Subcutaneous abdominal adipose tissue (tissue), 5 donors: ENCODE results near the gene BRINP2.

ENCODE experiments used
- H3K27ac ChIP-seq: one replicate; pipeline ENCODE4 v1.7.0; 2013; ENCODE audit warnings: low read depth, mild to moderate bottlenecking, inconsistent platforms, low read length, moderate library complexity
- H3K27me3 ChIP-seq, 5 donors: one replicate each; pipeline ENCODE4 v1.7.0; 2013; ENCODE audit warnings: low read length in 5 of 5, inconsistent platforms in 1 of 5; ENCODE audit not compliant: control insufficient read depth in 5 of 5, insufficient read depth in 4 of 5
- H3K36me3 ChIP-seq, 5 donors: one replicate each; pipeline ENCODE4 v1.7.0; 2013; ENCODE audit warnings: low read length in 5 of 5; ENCODE audit not compliant: control insufficient read depth in 5 of 5, insufficient read depth in 5 of 5
- H3K4me1 ChIP-seq, 5 donors: one replicate each; pipeline ENCODE4 v1.7.0; 2013; ENCODE audit warnings: low read length in 5 of 5, mild to moderate bottlenecking in 3 of 5, moderate library complexity in 1 of 5; ENCODE audit not compliant: control insufficient read depth in 5 of 5, insufficient read depth in 5 of 5
- H3K4me3 ChIP-seq, 5 donors: one replicate each; pipeline ENCODE4 v1.7.0; 2013; ENCODE audit warnings: low read length in 5 of 5, low read depth in 1 of 5
- H3K9ac ChIP-seq, 5 donors: one replicate each; pipeline ENCODE4 v1.7.0; 2013; ENCODE audit warnings: low read length in 5 of 5, mild to moderate bottlenecking in 4 of 5, moderate library complexity in 3 of 5
- H3K9me3 ChIP-seq, 5 donors: one replicate each; pipeline ENCODE4 v1.7.0; 2013; ENCODE audit warnings: low read length in 5 of 5; ENCODE audit not compliant: control insufficient read depth in 5 of 5
- donor health status: healthy.
- donor health status: healthy.
- donor health status: healthy.
- donor health status: healthy.
- donor health status: healthy.

BRINP2 gene

GRCh38 chr1:177133977-177134538 lies 36.7 kb upstream of the BRINP2 start:
- no peaks in the 10 kb centered on the region for H3K36me3 ChIP-seq
- no peaks in the 10 kb centered on the region for H3K4me1 ChIP-seq
- H3K27me3 ChIP-seq, result peaks cover 0 to 2% (median 0%) of the 10 kb centered on the region in 5 donors
- no peak overlapping the region for H3K9ac ChIP-seq
- H3K9me3 ChIP-seq, result no peaks in the 10 kb centered on the region
- H3K4me3 ChIP-seq, result no peak overlapping the region
- no peak overlapping the region for H3K27ac ChIP-seq

GRCh38 chr1:177135250-177135649 lies 35.5 kb upstream of the BRINP2 start:
- Histone ChIP-seq H3K4me1 (no peaks in the 10 kb centered on the region), H3K36me3 (no peaks in the 10 kb centered on the region), H3K27me3 (no peaks in the 10 kb centered on the region), H3K9me3 (no peaks in the 10 kb centered on the region), H3K9ac (no peak overlapping the region), H3K4me3 (no peak overlapping the region), H3K27ac (no peak overlapping the region)

GRCh38 chr1:177137814-177138213 lies 32.9 kb upstream of the BRINP2 start:
- no peaks in the 10 kb centered on the region for H3K36me3 ChIP-seq

GRCh38 chr1:177138347-177138746 lies 32.4 kb upstream of the BRINP2 start:
- H3K27ac ChIP-seq, result no peak overlapping the region
- H3K4me3 ChIP-seq, result no peak overlapping the region
- H3K9me3 ChIP-seq, result no peaks in the 10 kb centered on the region
- no peaks in the 10 kb centered on the region for H3K27me3 ChIP-seq
- H3K4me1 ChIP-seq, result no peaks in the 10 kb centered on the region
- H3K9ac ChIP-seq, result no peak overlapping the region
- no peaks in the 10 kb centered on the region for H3K36me3 ChIP-seq

More at GRCh38 chr1:177137814-177138213, 32.9 kb upstream of the BRINP2 start:
- Histone ChIP-seq H3K4me3 (no peak overlapping the region), H3K4me1 (no peaks in the 10 kb centered on the region), H3K9me3 (no peaks in the 10 kb centered on the region), H3K27me3 (no peaks in the 10 kb centered on the region), H3K9ac (no peak overlapping the region), H3K27ac (no peak overlapping the region)

GRCh38 chr1:177142010-177142409 lies 28.7 kb upstream of the BRINP2 start:
- Histone ChIP-seq H3K4me3 (no peak overlapping the region), H3K27me3 (no peaks in the 10 kb centered on the region), H3K27ac (no peak overlapping the region)

GRCh38 chr1:177142791-177143271 lies 27.9 kb upstream of the BRINP2 start:
- H3K9me3 ChIP-seq, result no peaks in the 10 kb centered on the region
- H3K4me3 ChIP-seq, result no peak overlapping the region
- no peak overlapping the region for H3K27ac ChIP-seq
- H3K36me3 ChIP-seq, result no peaks in the 10 kb centered on the region
- H3K27me3 ChIP-seq, result no peaks in the 10 kb centered on the region
- H3K9ac ChIP-seq, result no peak overlapping the region
- H3K4me1 ChIP-seq, result peaks cover 4 to 22% (median 14%) of the 10 kb centered on the region in 5 donors

More at GRCh38 chr1:177142010-177142409, 28.7 kb upstream of the BRINP2 start:
- peaks cover 4 to 22% (median 14%) of the 10 kb centered on the region in 5 donors for H3K4me1 ChIP-seq
- H3K9ac ChIP-seq, result no peak overlapping the region
- H3K9me3 ChIP-seq, result no peaks in the 10 kb centered on the region
- no peaks in the 10 kb centered on the region for H3K36me3 ChIP-seq

GRCh38 chr1:177145106-177146070 lies 25.4 kb upstream of the BRINP2 start:
- no peaks in the 10 kb centered on the region for H3K36me3 ChIP-seq
- H3K4me3 ChIP-seq, result no peak overlapping the region
- H3K9ac ChIP-seq, result no peak overlapping the region
- H3K4me1 ChIP-seq, result peaks cover 4 to 22% (median 14%) of the 10 kb centered on the region in 5 donors
- no peaks in the 10 kb centered on the region for H3K9me3 ChIP-seq
- no peaks in the 10 kb centered on the region for H3K27me3 ChIP-seq
- no peak overlapping the region for H3K27ac ChIP-seq

GRCh38 chr1:177146499-177146898 lies 24.3 kb upstream of the BRINP2 start:
- Histone ChIP-seq H3K27ac (no peak overlapping the region), H3K9ac (no peak overlapping the region), H3K9me3 (no peaks in the 10 kb centered on the region), H3K4me1 (peaks cover 4 to 22% (median 14%) of the 10 kb centered on the region in 5 donors), H3K4me3 (no peak overlapping the region), H3K27me3 (no peaks in the 10 kb centered on the region), H3K36me3 (no peaks in the 10 kb centered on the region)

GRCh38 chr1:177162243-177162642 lies 8.5 kb upstream of the BRINP2 start:
- peaks cover 19 to 39% (median 28%) of the 10 kb centered on the region in 5 donors for H3K27me3 ChIP-seq
- no peak overlapping the region for H3K9ac ChIP-seq

GRCh38 chr1:177163844-177164379 lies 6.8 kb upstream of the BRINP2 start:
- Histone ChIP-seq H3K27me3 (peaks cover 19 to 42% (median 29%) of the 10 kb centered on the region in 5 donors), H3K4me3 (peak overlapping the region in 4 of 5 donors; percentile 20 to 50 (median 49))

More at GRCh38 chr1:177162243-177162642, 8.5 kb upstream of the BRINP2 start:
- Histone ChIP-seq H3K36me3 (no peaks in the 10 kb centered on the region), H3K4me1 (peaks cover 0 to 11% (median 6%) of the 10 kb centered on the region in 5 donors), H3K27ac (no peak overlapping the region), H3K4me3 (no peak overlapping the region), H3K9me3 (no peaks in the 10 kb centered on the region)

More at GRCh38 chr1:177163844-177164379, 6.8 kb upstream of the BRINP2 start:
- Histone ChIP-seq H3K9me3 (no peaks in the 10 kb centered on the region), H3K27ac (no peak overlapping the region), H3K36me3 (no peaks in the 10 kb centered on the region), H3K9ac (no peak overlapping the region), H3K4me1 (peaks cover 0 to 11% (median 6%) of the 10 kb centered on the region in 5 donors)
